HG03103 (cell line): ENCODE measurements around the gene MUC5B.

ENCODE experiments used
- ATAC-seq: cut with Tn5 transposase; IDR thresholded peaks from one replicate; pipeline ENCODE4 v1.9.1; 2021; ENCODE audit warnings: low read depth; ENCODE audit not compliant: unreplicated experiment

Gene MUC5B

DNA sequence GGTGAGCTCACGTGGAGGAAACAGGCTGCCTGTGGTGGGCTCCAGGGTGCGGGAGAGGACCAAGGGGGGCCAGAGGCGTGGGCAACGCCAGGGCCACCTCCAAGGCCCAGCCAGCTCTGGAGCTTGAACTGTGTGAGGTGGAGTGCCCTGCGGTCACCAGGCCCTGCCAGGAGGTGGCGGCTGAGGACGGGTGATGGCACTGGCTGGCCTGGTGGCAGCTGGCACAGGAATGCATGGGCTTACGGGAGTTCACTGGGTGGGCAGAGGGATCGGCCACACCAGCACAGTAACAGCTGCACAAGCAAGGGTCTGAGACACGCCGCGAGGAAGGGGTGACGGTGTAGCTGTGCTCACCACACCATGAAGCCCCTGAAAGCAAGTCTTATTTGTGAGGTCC is 70.8 kb downstream of the MUC5B start:
- no peak for ATAC-seq

DNA sequence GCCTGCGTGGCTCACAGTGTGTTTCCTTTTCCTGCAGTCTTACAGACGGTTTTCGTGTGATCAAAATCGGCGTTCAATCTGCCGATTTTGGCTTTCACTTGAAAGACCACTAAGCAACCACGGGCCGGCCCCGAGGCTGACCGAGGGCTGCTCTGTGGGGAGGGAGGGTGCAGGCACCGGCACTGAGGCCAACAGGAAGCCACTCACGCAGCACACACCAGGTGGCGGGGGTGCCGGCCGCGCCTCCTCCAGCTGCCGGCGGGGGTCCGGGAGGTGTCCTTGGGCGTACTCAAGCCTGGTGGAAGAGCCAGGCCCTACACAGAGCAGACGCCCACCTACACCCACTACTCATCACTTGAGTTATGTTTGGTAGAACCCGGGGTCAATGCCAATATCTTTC is 72.2 kb downstream of the MUC5B start:
- no peak for ATAC-seq

DNA sequence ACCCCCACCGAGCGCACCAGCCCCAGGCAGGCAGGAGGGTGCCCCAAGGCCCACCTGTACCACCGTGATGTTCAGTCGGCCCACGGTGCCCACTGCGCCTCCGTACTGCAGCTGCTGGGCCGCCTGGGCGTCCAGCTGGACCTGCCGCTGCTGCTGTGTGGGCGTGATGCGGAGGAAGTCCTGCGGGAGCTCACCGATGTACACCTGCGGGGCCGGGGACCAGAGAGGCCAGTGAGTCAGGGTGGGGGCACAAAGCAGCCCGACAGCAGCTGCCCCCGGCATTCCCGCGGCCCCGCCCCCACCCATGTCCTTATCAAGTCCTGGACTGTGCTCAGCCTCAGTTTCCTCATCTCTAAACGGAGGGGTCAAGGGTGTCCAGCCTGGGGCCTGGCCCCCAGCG is 72.7 kb downstream of the MUC5B start:
- no peak for ATAC-seq

DNA sequence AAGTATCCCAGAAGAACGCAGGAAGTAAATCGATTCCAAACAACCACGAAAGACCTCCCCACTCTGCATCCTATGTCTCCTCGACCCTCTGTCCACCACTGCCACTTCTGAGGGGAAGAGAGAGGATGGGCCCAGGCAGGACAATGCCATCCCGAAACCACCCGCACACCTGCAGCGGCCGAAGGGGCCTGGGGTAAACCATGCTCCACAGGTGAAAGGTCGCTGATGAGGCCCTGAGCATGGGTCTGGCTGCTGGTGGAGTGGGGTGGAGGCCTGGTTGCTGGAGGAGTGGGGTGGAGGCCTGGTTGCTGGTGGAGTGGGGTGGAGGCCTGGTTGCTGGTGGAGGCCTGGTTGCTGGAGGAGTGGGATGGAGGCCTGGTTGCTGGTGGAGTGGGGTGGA is 73.4 kb downstream of the MUC5B start:
- no peak for ATAC-seq

DNA sequence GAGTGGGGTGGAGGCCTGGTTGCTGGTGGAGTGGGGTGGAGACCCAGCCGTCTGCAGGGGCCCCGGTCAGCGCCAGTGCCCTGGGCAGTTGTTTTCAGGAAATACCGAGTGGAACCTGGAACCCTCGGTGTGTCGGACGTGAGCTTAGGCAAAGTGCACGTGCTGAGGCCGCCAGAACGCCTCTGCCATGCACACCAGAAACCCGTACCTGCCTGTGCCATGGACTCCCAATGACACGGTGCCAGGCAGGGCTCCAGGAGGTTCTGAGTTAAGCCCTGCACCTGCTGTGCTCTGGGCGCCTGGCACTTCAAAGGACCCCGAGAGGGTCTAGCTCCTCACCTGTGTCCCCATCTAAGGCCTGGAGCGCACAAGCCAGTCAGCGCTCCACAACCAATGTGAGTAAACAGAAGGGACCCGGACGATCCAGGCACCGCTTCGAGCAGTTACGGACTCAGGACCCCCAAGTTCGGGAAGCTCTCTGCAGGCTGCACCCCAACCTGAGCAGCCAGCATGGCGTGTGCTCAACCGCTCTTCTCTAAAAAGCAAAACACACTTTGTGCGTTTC is 74.2 kb downstream of the MUC5B start:
- ATAC-seq, result no peak

DNA sequence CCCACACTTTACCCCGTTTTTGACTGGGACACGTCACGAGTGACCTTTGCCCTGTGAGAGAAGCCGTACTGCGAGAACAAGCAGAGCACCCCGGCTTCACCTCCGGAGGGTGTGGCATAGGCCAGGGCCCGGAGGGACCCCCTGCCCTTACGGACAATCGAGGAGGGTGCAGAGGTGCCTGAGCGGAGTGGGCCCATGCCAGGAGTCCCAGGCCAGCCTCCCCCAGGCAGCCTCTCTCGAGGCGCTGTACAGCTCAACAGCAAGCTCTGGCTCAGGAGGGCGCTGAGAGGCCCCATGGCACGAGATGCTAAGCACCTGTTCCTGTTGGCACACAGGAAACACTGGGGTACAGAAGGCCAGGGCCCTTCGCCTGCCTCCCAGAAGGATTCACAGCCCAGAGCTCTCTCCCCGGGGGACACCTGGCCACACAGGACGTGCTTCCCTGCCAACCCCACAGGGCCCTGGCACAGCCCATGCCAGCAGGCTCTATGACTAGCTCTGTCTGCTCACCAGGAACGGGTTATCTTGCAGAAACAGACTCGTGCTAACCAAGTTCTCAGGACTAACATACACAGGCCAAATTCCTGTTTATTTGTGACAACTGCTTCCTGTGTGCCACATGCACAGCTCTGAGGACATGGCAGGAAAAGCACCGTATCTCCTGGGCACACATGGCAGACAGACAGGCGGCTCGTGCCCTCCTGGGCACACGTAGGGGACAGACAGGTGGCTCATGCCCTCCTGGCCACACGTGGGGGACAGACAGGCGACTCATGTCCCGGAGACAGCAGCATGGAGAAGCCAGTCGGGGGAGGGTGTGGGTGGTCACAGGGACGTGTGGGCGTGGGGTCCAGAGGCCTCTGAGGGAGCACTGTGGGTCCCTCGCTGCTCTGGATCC is 75.0 kb downstream of the MUC5B start:
- no peak for ATAC-seq

DNA sequence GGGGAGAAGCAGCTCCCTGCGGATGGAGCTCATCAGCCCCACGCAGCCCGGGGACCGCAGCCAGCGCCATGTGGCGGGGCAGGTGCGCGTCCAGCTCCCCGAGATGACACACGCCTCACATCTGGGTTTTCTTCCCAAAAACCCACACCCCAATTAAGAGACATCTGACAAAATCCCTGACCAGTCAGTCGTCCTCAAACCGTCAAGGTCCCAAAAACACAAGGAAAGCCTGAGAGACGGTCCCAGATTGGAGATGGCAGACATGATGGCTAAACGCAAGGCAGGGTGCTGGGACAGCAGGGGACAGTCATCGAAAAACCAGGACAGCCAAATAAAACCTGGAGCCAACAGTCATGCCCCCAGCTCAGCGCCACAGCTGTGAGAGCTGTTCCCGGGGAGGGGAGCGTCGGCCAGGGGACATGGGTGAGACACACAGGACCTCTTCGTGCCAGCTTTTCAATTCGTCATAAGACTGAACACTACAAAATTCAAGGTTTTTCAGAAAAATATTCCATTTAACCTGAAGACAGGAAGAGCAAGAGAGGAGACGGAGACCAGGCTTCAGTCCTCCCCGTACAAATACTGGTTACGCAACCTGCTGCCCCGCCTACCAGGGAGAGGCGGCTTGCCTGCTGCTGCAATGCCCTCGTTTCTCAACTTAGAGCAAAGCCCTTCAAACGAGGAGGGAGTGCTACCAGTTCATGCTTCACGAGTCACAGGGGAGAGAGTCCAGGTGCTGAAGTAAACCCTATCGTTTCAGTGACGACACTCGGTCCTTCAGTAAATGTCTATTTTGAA is 76.0 kb downstream of the MUC5B start:
- ATAC-seq, result no peak

DNA sequence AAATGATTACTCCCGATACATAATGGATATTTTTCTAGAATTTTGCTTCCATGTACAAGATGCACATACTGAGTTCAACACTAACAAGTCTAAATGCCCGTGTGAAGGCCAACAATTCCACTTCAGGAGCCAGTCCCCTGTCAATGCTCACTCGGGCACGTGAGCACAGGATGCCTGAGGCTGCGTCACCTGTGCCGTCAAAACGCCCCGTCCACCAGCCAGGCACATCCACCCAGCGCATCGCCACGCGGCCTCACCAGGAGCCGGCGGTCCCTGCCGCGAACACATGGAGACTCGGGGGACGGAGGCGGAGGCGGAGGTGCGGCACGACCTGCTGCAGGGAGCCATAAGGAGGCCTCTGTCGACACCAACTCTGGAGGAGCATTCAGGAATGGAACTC is 76.8 kb downstream of the MUC5B start:
- no peak for ATAC-seq

DNA sequence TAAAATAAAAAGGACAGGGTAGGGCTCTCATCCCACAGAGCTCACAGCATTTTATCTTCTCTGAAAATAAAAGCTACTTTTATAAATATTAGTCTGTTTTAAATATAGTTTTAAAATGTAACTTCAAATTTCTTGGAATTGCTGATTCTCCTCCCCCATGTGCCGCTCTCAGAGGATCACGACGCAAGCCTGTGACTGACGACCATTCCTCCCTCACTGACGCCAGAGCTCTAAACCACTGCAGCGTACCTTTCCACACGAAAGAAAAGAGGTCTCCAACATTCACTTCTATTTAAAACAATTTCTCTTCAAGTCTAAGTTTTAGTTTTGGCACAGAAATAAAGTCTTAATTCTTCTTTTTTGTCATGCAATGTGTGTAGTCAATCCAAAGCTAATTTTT is 77.3 kb downstream of the MUC5B start:
- ATAC-seq, result no peak

DNA sequence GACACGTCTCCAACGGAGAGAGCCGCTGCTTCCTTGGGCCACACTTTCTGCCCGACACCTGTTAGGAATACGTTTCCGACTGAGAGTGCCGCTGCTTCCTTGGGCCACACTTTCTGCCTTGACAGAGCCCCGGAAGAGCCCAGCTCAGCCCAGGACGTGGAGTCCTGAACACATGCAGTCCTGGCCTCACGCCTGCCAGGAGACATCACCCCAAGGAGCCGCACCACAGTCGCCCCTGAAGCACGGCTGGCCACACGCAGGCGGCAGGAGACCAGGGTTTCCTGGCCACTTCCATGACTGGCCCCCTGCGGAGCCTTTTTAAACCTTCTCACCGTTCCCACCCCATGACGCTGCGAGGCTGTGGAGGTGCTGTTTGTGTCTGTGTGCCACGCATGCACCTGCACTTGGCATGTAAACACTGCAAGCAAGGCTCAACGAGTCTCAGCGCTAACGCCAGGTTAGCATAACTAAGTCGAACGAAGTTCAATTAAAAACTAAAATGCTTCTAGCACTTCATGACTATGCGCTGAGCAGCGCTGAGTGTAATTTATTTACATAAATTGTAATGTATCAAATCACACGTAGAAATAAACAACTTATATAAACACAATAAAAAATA is 77.8 kb downstream of the MUC5B start:
- ATAC-seq, result no peak

DNA sequence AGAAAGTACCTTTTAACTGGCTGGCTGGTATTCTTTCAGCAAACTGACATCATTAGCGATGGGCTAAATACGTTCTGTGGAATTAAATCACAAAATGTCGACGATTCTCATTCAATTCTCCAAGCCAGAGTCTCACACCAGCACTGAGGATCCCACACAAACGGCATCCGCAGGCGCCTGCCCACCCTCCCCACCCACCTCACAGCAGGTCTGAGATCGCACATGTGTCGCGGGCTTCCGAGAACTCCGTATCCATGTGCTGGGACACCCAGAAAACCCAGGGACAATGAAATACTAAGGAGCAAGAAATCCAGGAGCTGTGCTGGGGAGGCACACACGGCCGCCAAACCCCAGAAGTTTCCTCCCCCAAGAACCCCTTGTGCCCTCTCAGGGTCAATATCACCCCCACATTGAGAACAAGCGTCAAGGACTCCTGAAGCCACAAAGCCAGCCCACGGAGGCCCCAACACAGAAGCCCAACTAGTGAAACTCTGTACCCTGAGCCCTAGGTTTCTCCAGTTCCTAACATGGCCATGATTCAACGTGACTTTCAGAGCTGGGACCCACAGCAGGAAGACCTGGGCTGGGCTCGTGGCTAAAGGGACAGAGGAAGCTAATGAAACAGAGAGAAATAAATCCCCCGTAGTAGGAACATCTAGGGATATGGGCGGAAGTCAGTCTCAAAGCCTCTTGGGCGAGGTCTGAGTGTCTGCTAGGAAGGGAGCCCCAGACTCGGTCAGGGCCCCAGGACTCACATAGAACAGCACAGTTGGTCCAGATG is 78.5 kb downstream of the MUC5B start:
- no peak for ATAC-seq

DNA sequence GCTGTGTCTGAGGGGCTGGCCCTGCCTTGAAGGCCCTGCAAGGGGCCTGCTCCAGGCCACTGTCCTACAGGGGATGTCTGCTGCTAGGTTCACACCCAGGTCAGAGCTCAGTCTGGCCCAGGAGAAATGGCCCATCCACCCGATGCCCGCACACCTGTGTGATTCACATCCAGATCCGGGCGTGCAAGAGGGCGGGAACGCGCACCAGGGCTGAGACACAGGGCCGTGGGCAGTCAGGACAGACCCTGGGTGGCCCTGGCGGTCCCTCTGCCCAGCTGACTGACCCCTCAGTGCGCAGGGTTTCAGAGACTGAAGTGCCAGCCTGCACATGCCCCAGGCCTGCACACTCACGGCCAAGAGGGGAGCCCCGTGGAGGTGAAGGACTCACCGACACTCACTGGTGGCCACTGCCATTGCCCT is 79.2 kb downstream of the MUC5B start:
- no peak for ATAC-seq

DNA sequence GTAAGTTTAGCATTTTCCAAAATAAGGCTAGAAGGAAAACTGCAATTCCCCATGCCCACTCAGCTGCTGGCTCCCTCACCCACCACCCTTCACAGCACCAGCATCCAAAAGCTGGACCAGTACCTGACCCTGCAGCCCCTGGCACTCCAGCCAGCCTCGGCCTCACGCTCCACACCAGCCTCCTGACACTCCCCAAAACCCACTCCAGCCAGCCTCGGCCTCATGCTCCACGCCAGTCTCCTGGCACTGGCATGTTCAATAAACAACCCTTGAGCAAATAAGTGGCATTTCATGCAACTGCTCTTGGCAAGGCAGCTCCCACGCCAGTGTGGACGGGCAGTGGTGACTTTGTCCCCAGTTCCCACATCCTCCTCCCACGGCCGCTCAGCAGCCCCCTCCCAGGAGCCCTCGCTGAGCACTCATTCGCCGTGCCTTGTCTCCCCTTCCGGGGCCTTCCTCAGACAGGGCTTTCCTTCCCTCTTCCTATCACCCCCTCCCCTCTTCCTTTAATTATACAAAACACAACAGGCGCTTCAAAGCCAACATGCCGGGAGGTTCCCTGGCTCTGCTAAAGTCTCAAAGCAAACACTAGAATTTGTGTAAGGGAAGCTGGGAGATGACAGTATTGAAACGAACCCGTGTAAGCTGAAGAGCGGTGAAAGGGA is 79.7 kb downstream of the MUC5B start:
- ATAC-seq, result no peak

DNA sequence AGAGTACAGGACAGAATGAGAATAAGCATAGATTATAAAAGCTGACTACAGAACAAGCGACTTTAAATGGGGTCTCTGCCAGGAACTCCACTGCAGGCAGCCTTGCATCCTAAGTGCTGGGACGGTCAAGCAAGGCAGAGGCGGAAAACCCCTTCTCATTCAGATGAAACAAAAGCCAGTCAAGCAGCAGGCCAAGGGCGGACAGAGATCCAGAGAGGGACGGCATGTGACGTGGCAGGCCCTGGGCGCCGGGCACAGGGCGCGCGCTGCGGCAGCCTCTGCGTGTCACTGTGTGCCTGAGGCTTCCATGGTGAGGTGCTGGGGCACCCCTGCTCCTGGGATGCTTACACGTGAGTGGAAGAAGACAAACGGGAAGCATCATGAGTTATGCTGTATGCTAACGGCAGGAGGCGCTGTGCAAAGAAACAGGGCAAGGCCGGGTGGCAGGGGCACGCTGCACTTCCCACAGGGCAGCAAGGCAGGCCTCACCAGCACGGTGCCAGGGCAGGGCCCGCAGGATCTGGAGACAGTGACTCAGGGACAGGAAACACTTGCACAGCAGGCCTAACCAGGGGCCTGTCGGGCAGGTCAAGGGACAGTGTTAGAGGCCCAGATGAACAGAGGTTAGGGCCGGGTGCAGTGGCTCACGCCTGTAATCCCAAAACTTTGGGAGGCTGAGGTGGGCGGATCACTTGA is 80.4 kb downstream of the MUC5B start:
- ATAC-seq, result no peak

DNA sequence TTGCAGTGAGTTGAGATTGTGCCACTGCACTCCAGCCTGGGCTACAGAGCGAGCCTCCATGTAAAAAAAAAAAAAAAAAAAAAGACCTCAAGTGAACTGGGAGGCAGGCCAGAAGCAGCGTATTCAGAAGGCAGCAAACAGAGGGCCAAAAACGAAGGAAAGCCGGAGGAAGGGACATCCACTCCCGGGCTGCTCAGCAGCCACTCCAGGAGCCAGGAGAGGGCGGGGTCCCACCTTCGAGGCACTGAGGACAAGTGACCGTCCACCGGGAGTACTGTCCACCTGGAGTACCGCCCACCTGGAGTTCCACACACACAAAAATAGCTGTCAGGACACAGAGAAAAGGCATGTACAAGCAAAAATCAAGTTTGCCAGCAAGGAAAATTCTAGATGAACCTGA is 81.1 kb downstream of the MUC5B start:
- ATAC-seq, result no peak

DNA sequence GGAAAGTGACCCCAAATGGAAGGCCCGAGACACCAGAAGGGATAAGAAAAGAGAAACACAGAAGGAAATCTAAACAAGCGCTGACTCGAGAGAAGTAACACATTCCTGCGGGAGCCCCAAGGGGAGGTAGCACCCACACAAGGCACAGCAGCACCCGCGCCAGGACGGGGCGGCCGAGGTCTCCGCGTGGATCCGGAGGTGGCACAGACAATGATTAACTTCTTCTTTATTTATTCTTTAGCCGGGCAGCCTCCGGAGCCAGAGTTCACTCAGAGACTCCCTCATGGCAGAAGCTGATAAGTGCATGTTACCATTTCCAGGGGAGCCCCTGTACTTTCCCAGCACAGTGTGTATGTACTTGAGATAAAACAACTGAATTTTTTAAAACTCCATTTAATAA is 81.5 kb downstream of the MUC5B start:
- ATAC-seq, result no peak

DNA sequence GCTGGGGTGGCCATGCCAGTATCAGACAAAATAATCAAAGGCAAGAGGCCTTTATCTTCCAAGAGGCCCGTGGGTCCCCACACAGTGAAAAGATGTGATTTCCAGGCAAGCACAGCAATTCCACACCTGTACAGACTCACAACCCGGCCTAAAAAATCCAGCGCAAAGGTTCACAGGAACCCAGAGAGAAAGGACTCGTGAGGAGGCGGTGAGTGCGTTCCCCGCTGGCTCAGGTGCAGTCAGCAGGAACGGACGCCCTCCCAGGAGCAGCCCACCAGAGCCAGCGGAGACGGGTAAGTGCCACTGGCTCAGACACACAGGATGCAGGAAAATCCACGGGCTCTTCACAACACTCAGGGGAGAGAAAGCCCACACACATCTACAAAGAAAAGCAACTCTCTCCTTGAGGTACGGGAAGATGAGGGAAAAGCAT is 82.2 kb downstream of the MUC5B start:
- ATAC-seq, result no peak

DNA sequence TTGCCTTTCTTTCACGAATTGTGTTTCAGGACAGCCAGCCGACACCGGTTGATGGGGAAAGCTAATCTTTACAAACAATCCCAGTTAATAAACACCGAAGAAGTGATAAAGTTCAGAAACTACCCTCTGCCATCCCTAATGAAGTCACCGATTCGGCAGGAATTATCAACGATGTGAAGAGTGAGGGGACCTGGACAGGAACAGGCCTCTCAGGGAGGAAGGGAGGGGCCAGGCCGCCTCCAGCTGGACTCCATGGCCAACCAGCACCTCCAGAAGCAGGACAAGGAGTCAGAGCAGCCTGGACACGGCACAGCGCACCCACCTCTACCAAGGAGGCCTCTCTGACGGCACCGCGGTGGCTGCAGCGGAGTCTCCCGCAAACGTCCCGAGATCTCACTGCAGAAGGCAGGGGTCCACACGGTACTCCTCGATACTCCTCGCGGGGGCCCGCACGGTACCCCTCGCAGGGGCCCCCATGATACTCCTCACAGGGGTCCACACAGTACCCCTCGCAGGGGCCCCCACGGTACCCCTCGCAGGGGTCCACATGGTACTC is 82.7 kb downstream of the MUC5B start:
- no peak for ATAC-seq
